PC-3 (cell line): ENCODE measurements around the gene GTF2H4.

Experiments
- CTCF ChIP-seq: fragments of 300-600 bp; sonication (generic); conservative IDR thresholded peaks from 2 replicates; pipeline ENCODE4 v1.5.1; 2017; ENCODE audit warnings: antibody characterized with exemption, low read depth, mild to moderate bottlenecking, low read length
- EZH2 ChIP-seq: fragments of 300-600 bp; sonication (generic); IDR thresholded peaks from one replicate; pipeline ENCODE4 v1.6.1; 2017; ENCODE audit warnings: antibody characterized with exemption, mild to moderate bottlenecking, low read length; ENCODE audit not compliant: unreplicated experiment

DNA sequence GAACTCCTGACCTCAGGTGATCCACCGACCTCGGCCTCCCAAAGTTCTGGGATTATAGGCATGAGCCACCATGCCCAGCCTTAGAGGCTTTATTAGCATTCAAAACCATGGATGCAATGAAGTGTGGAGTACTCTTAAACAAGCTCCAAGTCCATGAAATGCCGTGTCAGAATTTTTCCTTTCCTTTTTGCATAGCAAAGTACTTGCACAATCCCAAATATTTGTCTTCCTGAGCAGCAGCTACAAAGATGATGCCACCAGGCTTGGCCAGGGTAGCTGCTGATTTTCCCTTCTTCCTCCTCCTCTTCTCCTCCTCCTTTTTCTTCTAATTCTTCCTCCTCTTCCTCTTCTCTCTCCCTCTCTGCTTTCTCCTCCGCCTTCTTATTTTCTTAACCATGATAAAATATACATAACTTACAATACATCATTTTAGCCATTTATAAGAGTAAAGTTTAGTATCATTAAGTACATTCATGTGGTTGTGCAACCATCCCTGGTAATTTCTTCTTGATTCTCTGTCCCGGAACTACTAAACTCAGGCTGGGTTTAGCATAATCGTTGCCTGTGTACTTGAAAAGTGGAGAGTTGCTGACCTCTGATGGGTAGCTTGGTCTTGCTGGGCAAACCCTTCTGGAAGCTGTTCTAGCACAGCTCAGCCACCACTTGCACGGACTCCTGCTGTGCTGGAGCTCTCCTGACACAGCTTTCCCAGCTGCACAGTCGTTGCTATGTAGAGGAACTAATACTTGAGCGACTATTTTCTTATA, 53.1 kb downstream of the GTF2H4 start:
- TF ChIP-seq CTCF (no peak), EZH2 (no peak)
